OCI-LY3 (cell line): Measurements from ENCODE around the gene BORCS5.
"Not testable (repeated sequence)": the region's sequence is repeated elsewhere in the genome, so short reads cannot be mapped to it uniquely, and the experiment has no call there.

Experiments
- H2AFZ ChIP-seq: fragments of 200-600, 300-600 bp; shearing (Covaris generic); 2 replicates; pipeline ENCODE4 v1.6.0; 2014; ENCODE audit warnings: antibody characterized with exemption, low read depth, low read length
- H3K27ac ChIP-seq: fragments of 200-600, 300-600 bp; sonication (generic); 2 replicates; pipeline ENCODE4 v1.5.1; 2014; ENCODE audit warnings: mild to moderate bottlenecking, low read length, moderate library complexity, mixed read lengths
- H3K27me3 ChIP-seq: fragments of 200-600, 300-600 bp; sonication (generic); 2 replicates; pipeline ENCODE4 v1.6.1; 2014; ENCODE audit warnings: low read depth, low read length, mixed read lengths
- H3K36me3 ChIP-seq: fragments of 200-600, 300-600 bp; sonication (generic); replicated peaks from 2 replicates; pipeline ENCODE3; 2014; ENCODE audit warnings: low read depth, low read length, mixed read lengths
- H3K4me1 ChIP-seq: fragments of 300-600, 200-600 bp; sonication (generic); 2 replicates; pipeline ENCODE4 v1.6.1; 2014; ENCODE audit warnings: low read length, mixed read lengths
- H3K4me2 ChIP-seq: fragments of 200-600, 300-600 bp; sonication (generic); 2 replicates; pipeline ENCODE4 v1.6.1; 2014; ENCODE audit warnings: low read length, mixed read lengths
- H3K4me3 ChIP-seq: fragments of 300-600, 200-600 bp; sonication (generic); 2 replicates; pipeline ENCODE4 v1.5.1; 2014; ENCODE audit warnings: antibody characterized with exemption, mild to moderate bottlenecking, low read length, moderate library complexity
- H3K79me2 ChIP-seq: fragments of 300-600, 200-600 bp; shearing (Covaris generic); 2 replicates; pipeline ENCODE4 v1.6.1; 2014; ENCODE audit warnings: mild to moderate bottlenecking, low read length, mixed read lengths
- H3K9ac ChIP-seq: fragments of 300-600, 200-600 bp; shearing (Covaris generic); 2 replicates; pipeline ENCODE4 v1.6.0; 2014; ENCODE audit warnings: mild to moderate bottlenecking, low read length, moderate library complexity
- H3K9me3 ChIP-seq: fragments of 200-600, 300-600 bp; shearing (Covaris generic); 2 replicates; pipeline ENCODE4 v1.6.1; 2014; ENCODE audit warnings: low read length, mixed read lengths; ENCODE audit not compliant: insufficient read depth
- H4K20me1 ChIP-seq: fragments of 200-600, 300-600 bp; sonication (generic); 2 replicates; pipeline ENCODE4 v1.6.1; 2016; ENCODE audit warnings: low read length, mixed read lengths; ENCODE audit not compliant: insufficient read depth
- EZH2phosphoT487 ChIP-seq: fragments of 200-600 bp; shearing (Covaris generic); IDR thresholded peaks from 2 replicates; pipeline ENCODE4 v1.6.1; 2018; ENCODE audit warnings: antibody characterized with exemption, mixed run types, low read depth
- TF ChIP-seq, protein P1 (sequence below): fragments of 200-600, 300-600 bp; sonication (generic); IDR thresholded peaks from 2 replicates; pipeline ENCODE4 v1.5.1; 2014; ENCODE audit warnings: antibody characterized with exemption, low read length, low read depth

BORCS5 gene

DNA sequence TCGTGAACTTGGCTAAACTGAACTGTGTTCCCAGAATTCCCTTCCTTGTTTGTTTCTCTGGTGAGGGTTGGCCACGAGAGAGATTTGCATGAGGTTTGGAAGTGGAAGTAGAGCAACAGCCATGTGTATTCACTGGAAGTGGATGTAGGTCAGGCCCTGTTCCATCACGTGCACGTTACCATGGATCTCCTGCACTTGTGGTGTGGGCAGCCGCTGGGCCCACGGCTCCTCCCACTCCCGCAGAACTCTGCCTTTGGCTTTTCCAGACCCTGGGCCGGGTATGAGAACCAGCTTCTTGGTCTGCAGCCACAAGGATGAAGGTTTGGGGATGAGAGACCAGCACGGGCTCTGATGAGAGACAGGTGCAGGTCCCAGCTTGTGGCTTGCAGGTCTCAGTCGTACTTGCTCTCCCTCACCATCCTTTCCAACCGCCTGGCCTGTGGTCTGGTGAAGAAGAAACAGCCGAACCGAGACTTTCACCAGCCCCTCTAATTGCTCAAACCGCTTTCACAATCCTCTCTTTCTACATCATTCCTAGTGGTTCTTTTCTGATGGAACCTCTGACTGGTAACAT, 110.9 kb downstream of the BORCS5 start:
- Histone ChIP-seq H3K9me3 (no peaks in the 10 kb centered on the region), H2AFZ (no peak overlapping the region), H4K20me1 (no peaks in the 10 kb centered on the region), H3K27ac (no peak overlapping the region), H3K4me3 (no peak overlapping the region), H3K36me3 (no peaks in the 10 kb centered on the region), H3K79me2 (no peaks in the 10 kb centered on the region), H3K27me3 (no peaks in the 10 kb centered on the region), H3K4me1 (no peaks in the 10 kb centered on the region), H3K4me2 (no peak overlapping the region), H3K9ac (no peak overlapping the region)
- TF ChIP-seq, protein P1, sequence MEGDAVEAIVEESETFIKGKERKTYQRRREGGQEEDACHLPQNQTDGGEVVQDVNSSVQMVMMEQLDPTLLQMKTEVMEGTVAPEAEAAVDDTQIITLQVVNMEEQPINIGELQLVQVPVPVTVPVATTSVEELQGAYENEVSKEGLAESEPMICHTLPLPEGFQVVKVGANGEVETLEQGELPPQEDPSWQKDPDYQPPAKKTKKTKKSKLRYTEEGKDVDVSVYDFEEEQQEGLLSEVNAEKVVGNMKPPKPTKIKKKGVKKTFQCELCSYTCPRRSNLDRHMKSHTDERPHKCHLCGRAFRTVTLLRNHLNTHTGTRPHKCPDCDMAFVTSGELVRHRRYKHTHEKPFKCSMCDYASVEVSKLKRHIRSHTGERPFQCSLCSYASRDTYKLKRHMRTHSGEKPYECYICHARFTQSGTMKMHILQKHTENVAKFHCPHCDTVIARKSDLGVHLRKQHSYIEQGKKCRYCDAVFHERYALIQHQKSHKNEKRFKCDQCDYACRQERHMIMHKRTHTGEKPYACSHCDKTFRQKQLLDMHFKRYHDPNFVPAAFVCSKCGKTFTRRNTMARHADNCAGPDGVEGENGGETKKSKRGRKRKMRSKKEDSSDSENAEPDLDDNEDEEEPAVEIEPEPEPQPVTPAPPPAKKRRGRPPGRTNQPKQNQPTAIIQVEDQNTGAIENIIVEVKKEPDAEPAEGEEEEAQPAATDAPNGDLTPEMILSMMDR = no peak
- no peak for TF ChIP-seq EZH2phosphoT487

DNA sequence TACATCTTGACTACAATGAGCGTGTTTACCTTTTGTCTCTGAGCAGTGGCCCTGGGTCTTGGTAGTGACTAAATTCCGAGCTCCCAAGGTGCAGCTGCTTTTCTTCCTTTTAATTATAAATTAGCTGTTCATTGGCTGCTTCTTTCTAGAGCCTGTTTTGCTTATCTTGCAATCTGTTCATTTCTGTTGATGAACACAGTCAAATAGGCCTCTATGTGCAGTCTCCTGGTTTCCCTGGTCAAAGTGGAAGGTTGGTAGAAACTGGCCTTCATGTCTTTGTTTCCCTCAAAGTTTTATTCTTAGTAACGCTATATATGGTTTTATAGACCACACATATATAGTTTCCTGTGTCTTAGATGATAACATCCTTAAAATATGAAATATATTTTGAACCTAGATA, 111.7 kb downstream of the BORCS5 start:
- Histone ChIP-seq H3K79me2 (no peaks in the 10 kb centered on the region), H3K4me1 (no peaks in the 10 kb centered on the region), H3K27ac (no peak overlapping the region), H3K27me3 (no peaks in the 10 kb centered on the region), H3K36me3 (no peaks in the 10 kb centered on the region), H3K4me3 (no peak overlapping the region), H2AFZ (no peak overlapping the region), H4K20me1 (no peaks in the 10 kb centered on the region), H3K4me2 (no peak overlapping the region), H3K9me3 (no peaks in the 10 kb centered on the region), H3K9ac (no peak overlapping the region)
- TF ChIP-seq EZH2phosphoT487 = no peak
- TF ChIP-seq, protein P1 = no peak

DNA sequence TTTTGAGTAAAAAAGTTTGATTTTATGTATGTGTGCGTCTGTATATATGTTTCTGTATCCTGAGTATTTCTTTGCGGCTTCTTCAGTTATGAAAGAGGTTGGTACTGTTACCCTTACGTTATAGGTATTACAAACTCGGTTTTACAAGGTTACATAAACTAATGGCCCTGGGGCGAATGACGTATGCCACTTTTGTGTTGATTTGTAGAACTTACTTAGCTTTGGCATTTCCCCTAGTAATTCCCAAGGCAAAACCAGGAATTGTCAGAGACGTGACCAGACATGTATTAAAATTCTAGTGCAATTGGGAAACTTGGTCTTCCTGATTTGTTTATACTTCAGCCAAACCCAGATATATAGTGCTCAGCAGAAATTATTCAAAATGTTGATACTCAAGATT, 112.5 kb downstream of the BORCS5 start:
- H3K4me2 ChIP-seq = no peak overlapping the region
- TF ChIP-seq EZH2phosphoT487 = no peak
- TF ChIP-seq, protein P1 = no peak

DNA sequence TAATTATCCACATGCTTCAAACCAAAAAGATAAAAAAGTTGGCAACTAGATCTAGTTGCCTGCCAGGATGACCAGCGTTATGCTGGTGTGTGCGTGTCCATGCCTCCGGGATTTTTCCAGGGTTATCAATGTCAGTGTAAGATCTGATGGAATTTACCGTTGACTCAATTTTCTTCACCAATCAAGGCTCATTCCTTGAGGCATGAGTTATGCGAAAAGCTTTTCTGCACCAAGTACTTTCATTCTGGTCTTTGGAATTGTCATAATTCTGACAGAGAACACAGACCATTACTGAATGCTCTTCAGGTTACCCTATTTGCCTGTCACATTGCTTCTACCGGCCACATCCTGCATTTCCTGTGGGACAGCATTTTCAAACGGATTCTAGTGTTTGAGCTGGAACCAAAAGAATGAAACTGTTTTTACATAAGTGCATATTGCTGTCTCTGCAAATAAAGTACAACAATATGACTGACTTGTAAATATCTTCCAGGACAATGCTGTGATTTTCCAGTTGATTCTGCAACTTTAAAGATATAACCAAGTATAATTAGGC, 114.0 kb downstream of the BORCS5 start:
- Histone ChIP-seq H3K79me2 (no peaks in the 10 kb centered on the region), H3K9ac (no peak overlapping the region), H3K4me3 (no peak overlapping the region), H3K4me2 (no peak overlapping the region), H3K27me3 (no peaks in the 10 kb centered on the region), H3K4me1 (peaks cover 4% of the 10 kb centered on the region), H3K27ac (no peak overlapping the region), H2AFZ (no peak overlapping the region), H3K36me3 (no peaks in the 10 kb centered on the region), H4K20me1 (no peaks in the 10 kb centered on the region), H3K9me3 (no peaks in the 10 kb centered on the region)
- TF ChIP-seq, protein P1 = no peak
- TF ChIP-seq EZH2phosphoT487 = no peak

More for the DNA sequence above, 112.5 kb downstream of the BORCS5 start:
- Histone ChIP-seq H3K79me2 (no peaks in the 10 kb centered on the region), H3K9me3 (no peaks in the 10 kb centered on the region), H2AFZ (no peak overlapping the region), H3K36me3 (no peaks in the 10 kb centered on the region), H3K4me3 (no peak overlapping the region), H3K4me1 (no peaks in the 10 kb centered on the region), H3K9ac (no peak overlapping the region), H3K27ac (no peak overlapping the region), H3K27me3 (no peaks in the 10 kb centered on the region), H4K20me1 (no peaks in the 10 kb centered on the region)

DNA sequence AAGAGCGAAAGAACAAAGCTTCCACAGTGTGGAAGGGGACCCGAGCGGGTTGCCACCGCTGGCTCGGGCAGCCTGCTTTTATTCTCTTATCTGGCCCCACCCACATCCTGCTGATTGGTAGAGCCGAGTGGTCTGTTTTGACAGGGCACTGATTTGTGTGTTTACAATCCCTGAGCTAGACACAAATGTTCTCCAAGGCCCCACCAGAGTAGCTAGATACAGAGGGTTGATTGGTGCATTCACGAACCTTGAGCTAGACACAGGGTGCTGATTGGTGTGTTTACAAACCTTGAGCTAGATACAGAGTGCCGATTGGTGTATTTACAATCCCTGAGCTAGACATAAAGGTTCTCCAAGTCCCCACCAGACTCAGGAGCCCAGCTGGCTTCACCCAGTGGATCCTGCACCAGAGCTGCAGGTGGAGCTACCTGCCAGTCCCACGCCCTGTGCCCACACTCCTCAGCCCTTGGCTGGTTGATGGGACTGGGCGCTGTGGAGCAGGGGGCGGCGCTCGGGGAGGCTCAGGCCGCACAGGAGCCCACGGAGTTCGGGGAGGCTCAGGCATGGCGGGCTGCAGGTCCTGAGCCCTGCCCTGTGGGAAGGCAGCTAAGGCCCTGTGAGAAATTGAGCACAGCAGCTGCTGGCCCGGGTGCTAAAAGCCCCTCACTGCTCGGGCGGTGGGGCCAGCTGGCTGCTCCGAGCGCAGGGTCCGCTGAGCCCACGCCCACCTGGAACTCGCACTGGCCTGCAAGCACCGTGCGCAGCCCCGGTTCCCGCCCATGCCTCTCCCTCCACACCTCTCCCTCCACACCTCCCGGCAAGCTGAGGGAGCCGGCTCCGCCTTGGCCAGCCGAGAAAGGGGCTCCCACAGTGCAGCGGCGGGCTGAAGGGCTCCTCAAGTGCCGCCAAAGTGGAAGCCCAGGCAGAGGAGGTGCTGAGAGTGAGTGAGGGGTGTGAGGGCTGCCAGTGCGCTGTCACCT, 115.4 kb downstream of the BORCS5 start:
- H3K4me2 ChIP-seq, H3K36me3 ChIP-seq, H3K4me3 ChIP-seq, H3K27ac ChIP-seq, H3K9ac ChIP-seq, H4K20me1 ChIP-seq, H3K79me2 ChIP-seq, H3K9me3 ChIP-seq, H2AFZ ChIP-seq, H3K27me3 ChIP-seq, H3K4me1 ChIP-seq: not testable (repeated sequence)
